AG04449 (cell line): ENCODE results near the gene MTHFD1L.
"Not testable (repeated sequence)": the region's sequence is repeated elsewhere in the genome, so short reads cannot be mapped to it uniquely, and the experiment has no call there.

Experiments used
- CTCF ChIA-PET: fragments of 350-600 bp; formaldehyde crosslinking; extraction: SDS; loops from one replicate; lab custom pipeline; 2021; ENCODE audit warnings: antibody characterized with exemption; lab: Yijun Ruan, JAX
- POLR2A ChIA-PET: fragments of 400-600, 350-600 bp; formaldehyde crosslinking; extraction: SDS; loops from one replicate; lab custom pipeline; 2020; ENCODE audit warnings: antibody characterized with exemption, inconsistent platforms; lab: Yijun Ruan, JAX
- DNase-seq: peaks from one replicate; pipeline ENCODE4 v3.0.0-alpha.2; 2010; ENCODE audit warnings: low read depth, low spot score
- H3K4me3 ChIP-seq: 2 replicates; pipeline ENCODE4 v1.5.1; 2011; ENCODE audit warnings: low read depth, mild to moderate bottlenecking, control low read depth, low read length
- TF ChIP-seq, protein P1 (sequence below): IDR thresholded peaks from one replicate; pipeline ENCODE4 v1.5.1; 2011; ENCODE audit warnings: mild to moderate bottlenecking, moderate library complexity, low read length, control low read depth, inconsistent platforms; ENCODE audit not compliant: insufficient read depth; ENCODE audit errors: missing control alignments

Gene MTHFD1L

DNA sequence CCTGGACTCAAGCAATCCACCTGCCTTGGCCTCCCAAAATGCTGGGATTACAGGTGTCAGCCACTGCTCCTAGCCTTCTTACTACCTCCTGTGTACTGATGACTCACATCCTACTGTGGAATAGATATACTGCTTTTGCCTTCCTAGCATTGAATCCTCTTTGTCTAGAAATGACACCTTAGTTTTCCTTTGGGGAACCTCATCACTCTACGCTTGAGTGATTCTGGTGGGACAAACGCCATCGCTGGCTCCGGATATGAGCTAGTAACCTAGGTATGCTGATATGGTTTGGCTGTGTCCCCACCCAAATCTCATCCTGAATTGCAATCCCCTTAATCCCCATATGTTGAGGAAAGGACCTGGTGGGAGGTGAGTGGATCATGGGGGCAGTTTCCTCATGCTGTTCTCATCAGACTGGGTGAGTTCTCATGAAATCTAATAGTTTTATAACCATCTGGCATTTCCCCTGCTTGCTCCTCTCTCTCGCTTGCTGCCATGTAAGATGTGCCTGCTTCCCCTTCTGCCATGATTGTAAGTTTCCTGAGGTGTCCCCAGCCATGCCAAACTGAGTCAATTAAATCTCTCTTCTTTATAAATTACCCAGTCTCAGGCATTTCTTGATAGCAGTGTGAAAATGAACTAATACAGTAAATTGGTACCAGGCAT lies 261.8 kb downstream of the MTHFD1L start:
- POLR2A ChIA-PET, DNase-seq, H3K4me3 ChIP-seq, CTCF ChIA-PET: not testable (repeated sequence)

DNA sequence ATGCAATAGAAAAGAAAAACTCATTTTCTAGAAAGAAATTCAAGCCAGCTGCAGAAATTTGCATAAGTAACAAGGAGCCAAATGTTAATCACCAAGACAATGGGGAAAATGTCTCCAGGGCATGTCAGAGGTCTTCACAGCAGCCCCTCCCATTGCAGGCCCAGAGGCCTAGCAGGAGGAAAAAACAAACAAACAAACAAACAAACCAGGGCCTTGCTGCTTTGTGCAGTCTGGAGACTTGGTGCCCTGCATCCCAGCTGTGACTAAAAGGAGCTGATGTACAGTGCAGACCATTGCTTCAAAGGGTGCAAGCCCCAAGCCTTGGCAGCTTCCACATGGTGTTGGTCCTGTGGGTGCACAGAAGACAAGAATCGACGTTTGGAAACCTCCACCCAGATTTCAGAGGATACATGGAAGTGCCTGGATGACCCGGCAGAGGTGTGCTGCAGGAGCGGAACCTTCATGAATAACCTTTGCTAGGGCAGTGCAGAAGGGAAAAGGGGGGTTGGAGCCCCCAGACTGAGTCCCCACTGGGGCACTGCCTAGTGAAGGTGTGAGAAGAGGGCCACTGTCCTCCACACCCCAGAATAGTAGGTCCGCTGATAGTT lies 263.4 kb downstream of the MTHFD1L start:
- CTCF ChIA-PET: no interaction called here
- no peak for DNase-seq
- TF ChIP-seq, protein P1, sequence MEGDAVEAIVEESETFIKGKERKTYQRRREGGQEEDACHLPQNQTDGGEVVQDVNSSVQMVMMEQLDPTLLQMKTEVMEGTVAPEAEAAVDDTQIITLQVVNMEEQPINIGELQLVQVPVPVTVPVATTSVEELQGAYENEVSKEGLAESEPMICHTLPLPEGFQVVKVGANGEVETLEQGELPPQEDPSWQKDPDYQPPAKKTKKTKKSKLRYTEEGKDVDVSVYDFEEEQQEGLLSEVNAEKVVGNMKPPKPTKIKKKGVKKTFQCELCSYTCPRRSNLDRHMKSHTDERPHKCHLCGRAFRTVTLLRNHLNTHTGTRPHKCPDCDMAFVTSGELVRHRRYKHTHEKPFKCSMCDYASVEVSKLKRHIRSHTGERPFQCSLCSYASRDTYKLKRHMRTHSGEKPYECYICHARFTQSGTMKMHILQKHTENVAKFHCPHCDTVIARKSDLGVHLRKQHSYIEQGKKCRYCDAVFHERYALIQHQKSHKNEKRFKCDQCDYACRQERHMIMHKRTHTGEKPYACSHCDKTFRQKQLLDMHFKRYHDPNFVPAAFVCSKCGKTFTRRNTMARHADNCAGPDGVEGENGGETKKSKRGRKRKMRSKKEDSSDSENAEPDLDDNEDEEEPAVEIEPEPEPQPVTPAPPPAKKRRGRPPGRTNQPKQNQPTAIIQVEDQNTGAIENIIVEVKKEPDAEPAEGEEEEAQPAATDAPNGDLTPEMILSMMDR: no peak
- no peak overlapping the region for H3K4me3 ChIP-seq
- POLR2A ChIA-PET: no interaction called here

DNA sequence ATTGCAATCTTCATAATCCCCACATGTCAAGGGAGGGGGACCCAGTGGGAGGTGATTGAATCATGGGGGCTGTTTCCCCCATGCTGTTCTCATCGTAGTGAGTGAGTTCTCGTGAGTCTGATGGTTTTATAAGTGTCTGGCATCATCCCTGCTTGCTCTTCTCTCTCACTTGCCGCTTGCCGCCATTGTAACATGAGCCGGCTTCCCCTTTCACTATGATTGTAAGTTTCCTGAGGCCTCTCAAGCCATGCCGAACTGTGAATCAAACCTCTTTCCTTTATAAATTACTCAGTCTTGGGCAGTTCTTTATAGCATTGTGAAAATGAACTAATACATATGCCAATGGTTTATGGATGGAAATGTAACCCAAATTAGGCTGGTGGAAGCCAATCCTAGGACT lies 264.8 kb downstream of the MTHFD1L start:
- ChIA-PET POLR2A (no interaction called here), CTCF (no interaction called here)
- no peak overlapping the region for H3K4me3 ChIP-seq
- DNase-seq: no peak
- TF ChIP-seq, protein P1: no peak

DNA sequence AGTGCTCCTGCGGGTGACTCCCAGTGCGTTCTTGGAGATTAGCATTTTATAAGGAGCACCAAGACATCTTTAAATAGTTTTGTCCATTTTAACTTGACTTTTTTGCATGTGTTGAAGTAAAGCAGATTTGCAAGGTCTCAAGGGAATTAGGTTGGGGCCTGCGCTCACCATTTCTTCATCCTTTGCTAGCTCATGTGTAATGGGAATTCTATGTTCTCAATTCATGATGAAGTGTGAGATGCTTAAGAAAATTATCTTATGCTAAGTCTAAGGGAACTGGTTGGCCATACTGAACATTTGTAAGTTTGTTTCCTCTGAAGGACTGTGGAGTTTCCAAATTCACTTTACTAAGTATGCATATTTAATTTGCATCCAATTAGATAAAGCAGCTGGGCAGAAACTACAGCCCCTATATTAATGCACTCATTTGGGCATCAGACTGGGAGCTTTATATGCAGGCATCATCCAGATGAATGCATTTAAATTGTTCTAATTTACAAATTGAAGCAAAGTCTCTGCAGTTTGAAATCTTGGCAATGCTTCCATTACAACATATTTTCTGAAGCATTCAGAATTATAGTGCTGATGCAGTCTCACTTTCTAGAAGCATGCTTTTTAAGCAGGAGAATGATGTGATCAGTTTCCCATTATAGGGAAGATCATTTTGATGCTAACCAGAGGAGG lies 266.0 kb downstream of the MTHFD1L start:
- POLR2A ChIA-PET: no interaction called here
- DNase-seq: no peak
- H3K4me3 ChIP-seq: no peak overlapping the region
- TF ChIP-seq, protein P1: no peak
- CTCF ChIA-PET: no interaction called here

DNA sequence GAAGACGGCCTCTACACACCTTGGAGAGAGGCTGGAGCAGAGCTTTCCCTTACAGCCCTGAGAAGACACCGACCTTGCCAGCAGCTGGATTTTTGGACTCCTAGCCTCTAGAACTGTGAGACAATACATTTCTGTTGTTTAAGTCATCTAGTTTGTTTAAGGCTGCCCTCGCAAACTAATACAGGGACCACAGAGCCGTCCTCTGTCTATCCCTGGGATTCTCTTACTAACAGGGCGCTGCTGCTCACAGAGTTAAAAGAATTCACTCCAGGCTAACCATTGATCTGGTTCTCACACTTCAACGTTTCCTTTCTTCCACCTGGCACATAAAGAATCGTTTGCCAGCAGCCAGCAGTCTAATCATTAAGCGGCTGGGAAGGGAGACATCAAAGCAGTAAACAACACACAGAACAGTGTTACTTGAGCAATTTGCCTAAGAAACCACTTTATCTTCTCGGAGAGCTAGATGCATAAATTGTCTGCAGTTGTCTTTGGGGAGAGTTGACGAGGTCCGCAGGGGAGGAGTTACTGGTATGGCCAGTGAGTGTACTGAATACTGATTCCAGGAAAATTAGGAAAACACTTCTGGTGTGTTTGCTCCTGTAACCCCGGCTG lies 270.7 kb downstream of the MTHFD1L start:
- TF ChIP-seq, protein P1: no peak
- DNase-seq: no peak
- H3K4me3 ChIP-seq: no peak overlapping the region
- ChIA-PET CTCF (no interaction called here), POLR2A (no interaction called here)

DNA sequence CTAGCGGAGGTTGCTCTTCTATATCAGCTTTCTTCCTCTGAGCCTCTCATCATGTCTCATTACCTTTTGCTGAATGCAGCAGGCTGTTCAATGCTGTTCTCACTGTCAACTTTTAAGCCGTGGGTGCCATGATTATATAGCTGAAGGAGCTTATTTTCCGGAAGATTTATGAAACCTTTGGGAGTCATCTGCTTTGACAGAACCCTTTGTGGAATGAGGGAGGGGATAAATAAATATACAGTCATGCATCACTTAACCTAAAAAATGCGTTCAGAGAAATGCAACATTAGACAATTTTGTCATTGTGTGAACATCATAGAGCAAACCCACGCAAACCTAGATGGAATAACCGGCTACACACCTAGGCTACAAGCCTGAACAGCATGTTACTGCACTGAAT lies 272.0 kb downstream of the MTHFD1L start:
- no peak for DNase-seq
- POLR2A ChIA-PET: no interaction called here
- TF ChIP-seq, protein P1: no peak
- no peak overlapping the region for H3K4me3 ChIP-seq
- CTCF ChIA-PET: no interaction called here
